ENCODE measurements around the gene CMTM6.
"Not testable (repeated sequence)": the region's sequence is repeated elsewhere in the genome, so short reads cannot be mapped to it uniquely, and the experiment has no call there.

CMTM6 gene

DNA sequence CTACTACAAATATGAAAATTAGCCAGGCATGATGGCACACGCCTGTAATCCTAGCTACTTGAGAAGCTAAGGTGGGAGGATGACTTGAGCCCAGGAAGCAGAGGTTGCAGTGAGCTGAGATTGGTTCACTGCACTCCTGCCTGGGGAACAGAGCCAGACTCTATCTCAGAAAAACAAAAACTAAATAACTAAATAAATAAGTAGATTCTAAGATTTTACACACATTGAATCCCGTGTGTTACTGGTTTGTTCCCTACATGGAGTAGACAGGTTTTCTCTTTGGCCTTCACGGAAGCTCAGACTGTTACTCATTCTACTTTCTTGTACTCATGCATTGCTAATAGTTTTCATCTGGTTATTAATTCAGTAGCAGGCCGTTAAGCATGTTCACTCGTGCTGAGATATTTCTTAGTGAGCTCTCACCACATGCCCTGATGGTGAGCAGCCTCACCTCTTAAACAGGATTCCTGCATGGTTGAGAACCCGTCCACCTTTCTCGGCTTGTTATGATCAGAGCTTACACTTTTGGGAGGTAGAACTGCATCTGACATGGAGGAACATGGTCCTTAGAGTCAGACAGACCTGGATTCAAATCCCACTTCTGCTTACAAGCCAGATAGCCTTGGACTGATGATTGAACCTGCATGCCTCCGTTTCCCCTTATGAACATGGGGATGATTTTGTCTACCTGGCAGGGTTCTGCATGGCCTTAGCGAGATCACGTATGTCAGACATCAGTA, 61.9 kb downstream of the CMTM6 start:
- peak; percentile 92 for DNase-seq

DNA sequence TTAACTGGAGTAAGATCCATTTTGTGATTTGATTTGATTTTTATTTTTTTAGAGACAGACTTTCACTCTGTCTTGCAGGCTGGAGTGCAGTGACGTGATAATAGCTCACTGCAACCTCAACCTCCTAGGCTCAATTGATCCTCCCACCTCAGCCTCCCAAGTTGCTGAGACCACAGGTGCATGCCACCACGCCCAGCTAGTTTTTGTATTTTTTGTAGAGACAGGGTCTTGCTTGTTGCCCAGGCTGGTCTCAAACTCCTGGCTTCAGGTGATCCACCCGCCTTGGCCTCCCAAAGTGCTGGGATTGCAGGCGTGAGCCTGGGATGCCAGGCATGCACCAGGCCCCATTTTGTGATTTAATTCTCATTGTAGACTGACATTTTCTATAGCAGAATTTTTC, 63.2 kb downstream of the CMTM6 start:
- not testable (repeated sequence) for DNase-seq

DNA sequence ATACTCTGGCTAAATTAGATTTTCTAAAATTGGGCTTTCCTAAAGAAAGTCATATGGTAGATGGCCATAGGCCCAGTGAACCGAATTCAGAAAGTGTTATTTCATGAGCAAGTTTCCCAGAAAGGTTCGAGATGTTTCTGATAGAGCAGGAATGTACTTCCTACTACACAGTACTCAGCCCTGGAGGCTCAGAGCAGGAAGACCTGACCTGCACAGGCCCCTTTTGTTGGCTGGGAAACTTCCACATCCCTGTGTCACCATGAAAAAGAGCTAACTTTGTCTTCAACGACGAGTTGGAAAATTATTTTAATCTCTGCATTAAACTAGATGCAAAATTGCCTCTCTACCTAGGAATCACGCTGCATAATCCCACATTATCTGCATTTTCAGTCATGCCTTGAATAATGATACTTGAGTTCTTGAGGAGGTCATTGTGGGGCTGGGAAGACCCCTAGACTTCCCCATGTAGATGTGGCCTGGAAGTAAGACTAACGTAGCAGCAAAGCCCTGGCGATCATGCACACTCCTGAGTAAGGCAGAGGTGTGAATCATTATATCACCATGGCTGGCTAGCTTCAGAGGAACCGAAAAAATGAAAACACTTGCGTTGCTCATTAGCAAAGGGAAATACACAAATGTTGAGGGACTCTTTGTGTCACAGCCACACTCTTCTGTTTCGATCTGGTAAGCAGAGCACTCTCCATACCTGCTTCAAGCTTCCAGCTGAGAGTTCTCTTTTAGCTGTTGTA, 63.9 kb downstream of the CMTM6 start:
- DNase-seq, result no peak

DNA sequence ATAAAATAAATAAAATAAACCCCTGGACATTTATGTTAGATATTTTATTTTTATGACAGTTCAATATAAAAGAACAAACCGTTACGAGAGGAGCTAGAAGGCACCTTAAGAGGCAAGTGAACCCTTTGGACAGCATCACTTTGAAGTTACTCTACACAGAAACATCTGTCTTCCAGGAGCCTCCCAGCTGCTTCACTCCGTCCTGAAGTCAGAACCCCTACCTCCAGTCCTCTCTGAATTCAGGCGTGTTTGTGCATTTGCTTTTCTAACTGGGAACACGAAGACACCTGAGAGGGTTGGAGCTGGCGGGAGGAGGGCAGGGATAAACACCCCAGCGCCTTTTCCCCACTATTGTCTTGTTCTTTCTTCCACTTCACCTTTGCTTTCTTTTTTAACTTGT, 64.8 kb downstream of the CMTM6 start:
- no peak for DNase-seq

DNA sequence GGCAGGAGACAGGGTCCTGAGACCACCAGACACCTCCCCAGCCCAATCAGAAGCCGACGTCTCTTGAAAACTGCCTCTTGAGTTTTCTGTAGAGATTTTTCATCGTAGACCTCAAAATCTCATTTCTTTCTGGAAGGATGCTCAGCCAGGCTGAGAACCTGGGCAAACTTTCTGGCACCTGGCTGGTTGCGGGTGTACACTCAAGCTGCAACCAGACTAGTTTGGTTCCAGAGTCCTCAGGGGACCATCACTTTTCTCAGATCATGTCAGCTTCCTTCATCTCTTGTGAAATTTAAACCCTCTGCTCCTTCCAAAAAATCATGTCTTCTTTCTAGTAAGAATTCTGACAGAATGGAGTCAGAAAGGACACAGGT, 65.8 kb downstream of the CMTM6 start:
- no peak for DNase-seq

DNA sequence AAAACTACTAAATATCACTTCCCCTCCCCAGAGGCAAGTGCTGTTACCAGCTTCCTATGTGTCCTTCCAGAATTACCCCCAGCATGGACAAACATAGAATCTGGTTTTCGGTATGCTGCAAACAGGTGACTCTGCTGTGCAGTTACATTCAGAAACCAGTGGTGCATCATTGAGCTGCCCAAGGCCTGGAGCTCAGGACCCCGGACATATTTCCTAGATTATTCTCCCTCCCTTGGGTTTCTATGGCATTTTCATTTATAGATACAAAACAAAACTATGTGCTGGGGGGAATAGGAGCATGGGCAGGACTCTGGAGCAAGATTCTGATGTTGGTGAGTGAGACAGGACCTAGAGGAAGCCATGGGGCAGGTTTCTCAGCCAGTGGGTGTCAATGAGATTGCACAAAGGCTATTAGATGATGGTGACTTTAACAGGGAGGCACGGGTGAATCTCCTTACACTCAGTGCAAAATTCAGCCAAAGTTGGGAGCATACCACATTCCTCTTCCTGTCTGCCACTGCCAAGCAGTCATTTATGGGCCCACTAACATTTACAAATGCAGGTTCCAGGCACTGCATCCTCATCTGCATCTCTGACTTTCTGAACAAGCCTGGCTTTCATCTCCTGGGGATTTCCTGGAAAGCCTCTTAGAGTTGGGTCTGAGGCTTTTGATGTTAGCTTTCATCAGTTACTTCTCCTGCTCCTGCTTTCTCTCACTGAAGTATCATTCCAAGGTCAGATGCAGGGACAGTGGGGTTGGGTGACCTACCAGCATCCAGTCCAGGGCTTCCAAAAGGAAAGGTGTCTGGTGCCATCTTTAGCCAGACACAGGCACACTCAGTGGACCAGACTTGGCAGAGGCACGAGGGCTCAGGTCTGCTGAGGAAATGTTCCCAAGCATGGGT, 66.5 kb downstream of the CMTM6 start:
- no peak for DNase-seq

DNA sequence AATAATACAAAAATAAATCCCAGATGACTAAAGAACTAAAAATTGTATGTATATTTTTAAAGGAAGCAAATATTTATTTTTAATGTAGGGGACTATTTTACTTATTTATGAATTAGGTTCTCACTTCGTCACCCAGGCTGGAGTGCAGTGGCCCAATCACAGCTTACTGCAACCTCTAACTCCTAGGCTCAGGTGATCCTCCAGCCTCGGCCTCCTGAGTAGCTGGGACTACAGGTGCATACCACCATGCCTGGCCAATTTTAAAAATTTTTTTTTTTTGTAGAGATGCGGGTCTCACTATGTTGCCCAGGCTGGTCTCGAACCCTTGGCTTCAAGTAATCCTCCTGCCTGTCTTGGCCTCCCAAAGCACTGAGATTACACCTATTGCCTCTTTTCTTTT, 68.4 kb downstream of the CMTM6 start:
- no peak for DNase-seq

DNA sequence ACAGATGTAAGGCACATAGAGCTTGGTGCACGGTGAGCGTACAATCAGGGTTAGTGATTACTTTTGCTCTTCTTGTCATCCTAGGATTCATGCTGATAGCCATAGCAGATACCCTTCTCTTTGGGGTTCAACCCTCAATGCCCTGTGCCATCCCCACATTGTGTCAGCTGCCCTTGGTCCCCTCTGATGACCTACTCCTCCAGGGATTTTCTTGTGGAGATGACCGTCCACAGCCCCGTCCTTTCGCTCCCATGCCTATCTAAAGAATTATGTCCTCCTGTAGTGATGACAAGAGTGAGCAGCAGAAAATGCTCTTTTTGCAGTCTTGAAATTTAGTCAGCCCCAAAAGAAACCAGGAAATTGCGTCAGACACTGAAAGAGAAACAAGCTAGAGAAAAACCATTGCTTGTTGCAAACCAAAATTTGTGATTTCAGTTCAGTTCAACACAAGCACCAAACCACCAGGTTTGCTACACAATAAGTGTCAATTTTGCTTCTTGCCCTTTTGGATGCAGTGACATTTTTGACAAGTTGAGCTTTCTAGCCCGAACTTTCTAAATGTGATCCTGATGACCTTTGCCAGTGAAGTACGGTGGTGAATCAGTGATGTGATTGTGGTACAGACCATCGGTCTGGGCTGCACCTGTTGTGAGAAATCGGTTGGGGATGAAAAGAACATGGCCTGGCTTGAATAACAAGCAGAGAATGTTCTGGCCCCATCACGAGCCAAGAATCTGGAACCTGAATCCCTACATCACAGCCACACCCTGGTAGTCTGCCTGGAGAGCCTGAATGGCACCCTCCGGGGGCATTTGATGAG, 69.7 kb downstream of the CMTM6 start:
- DNase-seq, result no peak

DNA sequence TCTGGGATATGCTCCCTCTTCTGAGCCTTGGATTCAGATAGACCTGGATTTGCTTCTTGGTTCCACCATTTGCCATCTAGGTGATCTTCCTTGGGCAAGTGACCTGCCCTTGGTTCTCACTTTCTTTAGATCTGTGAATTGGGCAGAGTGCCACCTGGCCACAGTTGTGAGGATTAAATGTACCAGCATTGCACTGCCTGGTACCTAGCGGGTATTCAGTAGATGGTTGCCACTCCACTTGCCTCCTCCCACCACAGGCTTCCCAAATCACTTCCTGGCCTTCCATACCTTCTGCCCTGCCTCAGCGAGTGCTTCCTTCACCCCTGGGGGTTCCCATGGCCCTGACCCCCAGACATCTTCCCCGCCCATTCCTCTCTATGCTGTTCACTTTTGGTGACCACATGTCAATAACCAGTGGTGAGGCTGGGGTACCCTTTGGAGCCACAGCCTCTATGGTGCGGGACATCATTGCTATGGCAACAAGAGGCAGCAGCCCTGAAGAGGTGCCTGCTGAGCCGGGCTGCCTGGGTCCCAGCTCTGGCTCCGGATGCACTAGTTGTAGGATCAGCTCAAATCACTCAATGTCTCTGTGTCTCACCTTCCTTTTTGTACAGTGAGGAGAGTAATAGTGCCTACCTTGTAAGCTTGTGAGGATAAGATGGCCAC, 70.5 kb downstream of the CMTM6 start:
- DNase-seq, result no peak

DNA sequence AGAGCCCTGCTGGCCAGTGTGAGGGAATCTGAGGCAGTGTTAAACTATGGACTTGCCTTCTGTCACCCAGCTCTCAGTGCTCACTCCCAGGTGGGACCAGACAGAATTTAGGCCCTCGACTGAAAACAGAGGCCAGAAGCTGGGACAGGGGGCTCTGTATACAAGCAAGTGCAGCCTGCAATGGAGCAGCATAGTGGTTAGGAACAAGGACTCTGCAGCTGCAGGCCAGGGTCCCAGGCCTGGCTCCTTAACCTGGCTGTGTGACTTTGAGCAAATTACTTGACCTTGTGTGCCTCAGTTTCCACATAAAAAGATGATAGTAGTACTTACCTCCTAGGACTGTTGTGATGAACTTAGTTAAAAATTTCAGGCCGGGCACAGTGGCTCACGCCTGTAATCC, 71.2 kb downstream of the CMTM6 start:
- no peak for DNase-seq
